ENCODE data around the gene CTU1. TPM values are rescaled to one million over a fixed set of nuclear protein-coding genes. Genes with fewer than 3 reads are reported as not detected.

Gene CTU1
- total and polyA plus RNA-seq, 2 of the 4 experiments (the other 2 are of a cell fraction), result 2.0 to 3.3 TPM

DNA sequence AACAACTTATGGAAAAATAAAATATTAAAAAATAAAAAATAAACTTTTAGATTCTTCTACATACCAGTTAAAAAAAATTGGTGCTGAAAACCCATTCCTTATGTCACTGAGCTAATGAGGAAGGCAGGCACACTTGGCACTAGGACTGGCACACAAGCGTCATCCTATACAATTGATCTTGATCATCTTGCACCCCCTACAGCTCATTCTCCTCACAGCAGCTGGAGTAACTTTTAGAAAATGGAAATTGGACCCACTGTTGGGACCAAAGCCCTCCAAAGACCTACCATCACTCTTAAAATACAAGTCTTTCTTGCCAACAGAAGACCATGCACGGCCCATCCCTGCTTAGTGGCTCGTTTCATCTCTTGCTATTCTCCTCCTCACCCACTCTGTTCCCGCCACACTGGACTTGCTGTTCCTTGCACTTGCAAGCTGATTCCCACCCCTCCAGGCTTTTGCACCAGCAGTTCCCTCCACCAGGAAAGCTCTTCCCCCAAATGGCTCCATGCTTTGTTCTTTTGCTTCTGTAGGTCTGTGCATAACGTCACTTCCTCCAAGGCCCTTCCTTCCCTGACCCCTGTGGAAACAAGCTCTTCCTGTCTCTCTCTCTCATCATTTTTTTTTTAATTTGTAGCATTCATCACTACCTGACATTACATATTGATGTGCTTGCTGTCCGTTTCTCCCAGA, 11.6 kb downstream of the CTU1 start:
- no peak overlapping the region for H3K23ac ChIP-seq (ENCODE audit: low read depth, low read length)
- no peak overlapping the region for H2BK20ac ChIP-seq (ENCODE audit: low read depth, low read length)
- in situ Hi-C loops (cut with MboI; ENCODE audit: low sequenced_read_pairs), result no loop called here
- H2BK120ac ChIP-seq (ENCODE audit: low read depth, low read length), result no peak overlapping the region
- H2AK5ac ChIP-seq (ENCODE audit: low read depth, low read length), result no peak overlapping the region
- DNase-seq (no peak), ATAC-seq (ENCODE audit: low read depth) (no peak)
- H3K79me1 ChIP-seq (ENCODE audit: low read depth in 1 of 2, low read length in 2 of 2), result peaks cover 0 to 27% of the 10 kb centered on the region in 2 experiments; a peak in 2 of 4 replicates
- no peak overlapping the region for H3K9ac ChIP-seq (ENCODE audit: low read depth, low read length)
- intact Hi-C loops (cut with micrococcal nuclease), result loop anchor here (5.0 kb wide), 1 partner anchor 164 kb away; no protein-coding TSS in a partner anchor
- TF ChIP-seq BHLHE40 (IDR thresholded peaks at IDR 0.05; ENCODE audit: low read depth, low read length), result no peak
- peak; percentile 4; the same call in 1 of the 2 replicates for TF ChIP-seq RAD21 (IDR thresholded peaks at IDR 0.05; ENCODE audit: low read length)
- no peak for TF ChIP-seq MXI1 (IDR thresholded peaks at IDR 0.05; ENCODE audit: borderline replicate concordance, low read depth, low read length)
- TF ChIP-seq CTCF (conservative IDR thresholded peaks at IDR 0.05; ENCODE audit: low read depth, low read length), result peak; percentile 19; the same call in 1 of the 2 replicates
- TF ChIP-seq, protein P1, sequence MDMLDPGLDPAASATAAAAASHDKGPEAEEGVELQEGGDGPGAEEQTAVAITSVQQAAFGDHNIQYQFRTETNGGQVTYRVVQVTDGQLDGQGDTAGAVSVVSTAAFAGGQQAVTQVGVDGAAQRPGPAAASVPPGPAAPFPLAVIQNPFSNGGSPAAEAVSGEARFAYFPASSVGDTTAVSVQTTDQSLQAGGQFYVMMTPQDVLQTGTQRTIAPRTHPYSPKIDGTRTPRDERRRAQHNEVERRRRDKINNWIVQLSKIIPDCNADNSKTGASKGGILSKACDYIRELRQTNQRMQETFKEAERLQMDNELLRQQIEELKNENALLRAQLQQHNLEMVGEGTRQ (IDR thresholded peaks at IDR 0.05; ENCODE audit: low read depth, low read length), result no peak
- H3K4me3 ChIP-seq (ENCODE audit: insufficient read depth, low read depth, low read length), result no peak overlapping the region
- H4K8ac ChIP-seq (ENCODE audit: low read depth in 2 of 2, low read length in 2 of 2), result no peak overlapping the region
- no peak overlapping the region for H2BK5ac ChIP-seq (ENCODE audit: low read depth, low read length, poor library complexity, severe bottlenecking)
- no peak overlapping the region for H3K14ac ChIP-seq (replicated peaks; ENCODE audit: low read depth, low read length)
- H4K91ac ChIP-seq (ENCODE audit: insufficient read depth, low read depth, low read length), result no peak overlapping the region
- BruUV-seq (replicated peaks), result no TSS peak
- no peak overlapping the region for H2AK9ac ChIP-seq (replicated peaks; ENCODE audit: low read depth, low read length, poor library complexity)
- no peaks in the 10 kb centered on the region for H3K9me3 ChIP-seq (ENCODE audit: control insufficient read depth, insufficient read depth, low read length)
- no peak overlapping the region for H3K18ac ChIP-seq (ENCODE audit: low read depth, low read length)
- no peak overlapping the region for H3K27ac ChIP-seq (ENCODE audit: insufficient read depth, low read length)
- no peak overlapping the region for H3K4ac ChIP-seq (ENCODE audit: low read depth, low read length)
- H2AFZ ChIP-seq (replicated peaks; ENCODE audit: low read length, poor library complexity), result no peak overlapping the region
- POLR2A ChIA-PET (ENCODE audit: unreplicated experiment), result no interaction called here
- H4K20me1 ChIP-seq (ENCODE audit: insufficient read depth, low read length), result peaks cover 21% of the 10 kb centered on the region
- WGBS, 2 experiments (ENCODE audit: extremely low coverage in 2 of 2, insufficient read length in 1 of 2), result 88% methylated on average over 5 of the region's 6 CpGs; no CpG with 5 or more reads in 1 of the 2 experiments
- H2BK15ac ChIP-seq (ENCODE audit: low read depth, low read length), result no peak overlapping the region
- no peaks in the 10 kb centered on the region; the same call in 1 of the 2 replicates for H3K9me1 ChIP-seq (ENCODE audit: insufficient read depth, low read length)
- no peaks in the 10 kb centered on the region for H3K27me3 ChIP-seq (ENCODE audit: control insufficient read depth, insufficient read depth, low read length)
- CTCF ChIA-PET, result no interaction called here
- H3K56ac ChIP-seq (ENCODE audit: extremely low read depth, insufficient read depth, low read length), result no peak overlapping the region
- H3K36me3 ChIP-seq (ENCODE audit: control insufficient read depth, insufficient read depth, low read length), result peaks cover 11% of the 10 kb centered on the region
- H3K4me1 ChIP-seq (ENCODE audit: control insufficient read depth, insufficient read depth, low read length), result peaks cover 3% of the 10 kb centered on the region; the same call in 1 of the 2 replicates
- no peak overlapping the region for H4K5ac ChIP-seq (ENCODE audit: low read depth, low read length)
- H3K4me2 ChIP-seq (ENCODE audit: low read depth, low read length), result no peak overlapping the region
- dilution Hi-C loops (cut with HindIII; ENCODE audit: low sequenced_read_pairs, unreplicated experiment), result no loop called here

Measured in IMR-90 (cell line).